Activated naive CD4-positive, alpha-beta T cell treated with anti-CD3 and anti-CD28 coated beads, Interleukin-2, amount 10 ng/mL, durations not matched to agents 7 days and 5 days (primary cell): ENCODE data around the gene ITGAL.
"Not testable (repeated sequence)": the region's sequence is repeated elsewhere in the genome, so short reads cannot be mapped to it uniquely, and the experiment has no call there.

Experiments
- CTCF ChIA-PET: fragments of 350-600 bp; sonication (Branson Sonifier 250); formaldehyde crosslinking; loops from one replicate; lab custom pipeline; 2021; ENCODE audit warnings: antibody characterized with exemption; lab: Charles Lee
- DNase-seq: peaks from one replicate; pipeline ENCODE4 v3.0.0-alpha.2; 2020
- H3K27ac Mint-ChIP-seq: one replicate; pipeline ENCODE4 v1.8.0; 2021; ENCODE audit warnings: mild to moderate bottlenecking, moderate library complexity, mixed read lengths
- H3K27me3 Mint-ChIP-seq: one replicate; pipeline ENCODE4 v1.8.0; 2021; ENCODE audit warnings: mild to moderate bottlenecking, mixed read lengths
- H3K36me3 Mint-ChIP-seq: one replicate; pipeline ENCODE4 v1.8.0; 2021; ENCODE audit warnings: mixed read lengths
- H3K4me1 Mint-ChIP-seq: one replicate; pipeline ENCODE4 v1.8.0; 2021; ENCODE audit warnings: mixed read lengths
- H3K4me3 Mint-ChIP-seq: one replicate; pipeline ENCODE4 v1.8.0; 2021; ENCODE audit warnings: mild to moderate bottlenecking, moderate library complexity, mixed read lengths
- H3K9me3 Mint-ChIP-seq: one replicate; pipeline ENCODE4 v1.8.0; 2021; ENCODE audit warnings: mixed read lengths

ITGAL gene

DNA sequence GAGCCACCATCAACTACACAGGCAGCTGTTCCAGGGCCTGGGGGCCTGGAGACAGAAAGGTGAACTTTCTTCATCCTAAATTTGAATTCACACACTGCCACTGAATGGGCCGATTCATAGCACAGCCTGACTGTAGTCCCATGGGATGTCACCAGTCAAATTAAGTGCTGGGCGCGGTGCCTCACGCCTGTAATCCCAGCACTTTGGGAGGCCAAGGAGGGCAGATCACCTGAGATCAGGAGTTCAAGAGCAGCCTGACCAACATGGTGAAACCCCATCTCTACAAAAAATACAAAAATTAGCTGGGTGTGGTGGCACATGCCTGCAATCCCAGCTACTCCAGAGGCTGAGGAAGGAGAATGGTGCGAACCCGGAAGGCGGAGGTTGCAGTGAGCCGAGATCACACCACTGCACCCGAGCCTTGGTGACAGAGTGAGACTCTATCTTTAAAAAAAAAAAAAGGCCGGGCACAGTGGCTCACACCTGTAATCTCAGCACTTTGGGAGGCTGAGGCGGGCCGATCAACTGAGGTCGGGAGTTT lies 67.5 kb downstream of the ITGAL start:
- H3K36me3 Mint-ChIP-seq = peaks cover 19% of the 10 kb centered on the region
- peaks cover 25% of the 10 kb centered on the region for H3K4me1 Mint-ChIP-seq
- not testable (repeated sequence) for DNase-seq, H3K27ac Mint-ChIP-seq, H3K9me3 Mint-ChIP-seq, H3K27me3 Mint-ChIP-seq, H3K4me3 Mint-ChIP-seq
- CTCF ChIA-PET = interaction anchor here (0.6 to 1.0 kb wide), 4 partner anchors 11 to 217 kb away, joined by 3 read pairs; no protein-coding TSS in a partner anchor

GRCh38 chr16:30540916-30541464 lies 68.4 kb downstream of the ITGAL start:
- H3K9me3 Mint-ChIP-seq, H3K27me3 Mint-ChIP-seq, H3K27ac Mint-ChIP-seq, H3K4me3 Mint-ChIP-seq, DNase-seq: not testable (repeated sequence)
- Mint-ChIP-seq H3K36me3 (peaks cover 18% of the 10 kb centered on the region), H3K4me1 (peaks cover 18% of the 10 kb centered on the region)
- CTCF ChIA-PET = interaction anchor here (1.0 kb wide), 1 partner anchor 58 kb away, joined by 3 read pairs; no protein-coding TSS in a partner anchor

- CTCF ChIA-PET = interaction anchor here (1.0 kb wide), 1 partner anchor 57 kb away, joined by 3 read pairs; no protein-coding TSS in a partner anchor
- Mint-ChIP-seq H3K27me3 (no peaks in the 10 kb centered on the region), H3K36me3 (peaks cover 12% of the 10 kb centered on the region), H3K4me3 (no peak overlapping the region), H3K27ac (no peak overlapping the region), H3K4me1 (peaks cover 11% of the 10 kb centered on the region), H3K9me3 (no peaks in the 10 kb centered on the region)
- DNase-seq = no peak
Observed at GRCh38 chr16:30541502-30542329, 69.2 kb downstream of the ITGAL start.

GRCh38 chr16:30543067-30543466 lies 70.5 kb downstream of the ITGAL start:
- CTCF ChIA-PET = interaction anchor here (2.0 kb wide), 1 partner anchor 8 kb away, joined by 6 read pairs; the partner anchor contains the start of gene ZNF747
- Mint-ChIP-seq H3K27me3 (no peaks in the 10 kb centered on the region), H3K27ac (no peak overlapping the region), H3K4me1 (peaks cover 2% of the 10 kb centered on the region), H3K4me3 (no peak overlapping the region), H3K36me3 (peaks cover under 1% of the 10 kb centered on the region), H3K9me3 (no peaks in the 10 kb centered on the region)
- no peak for DNase-seq

DNA sequence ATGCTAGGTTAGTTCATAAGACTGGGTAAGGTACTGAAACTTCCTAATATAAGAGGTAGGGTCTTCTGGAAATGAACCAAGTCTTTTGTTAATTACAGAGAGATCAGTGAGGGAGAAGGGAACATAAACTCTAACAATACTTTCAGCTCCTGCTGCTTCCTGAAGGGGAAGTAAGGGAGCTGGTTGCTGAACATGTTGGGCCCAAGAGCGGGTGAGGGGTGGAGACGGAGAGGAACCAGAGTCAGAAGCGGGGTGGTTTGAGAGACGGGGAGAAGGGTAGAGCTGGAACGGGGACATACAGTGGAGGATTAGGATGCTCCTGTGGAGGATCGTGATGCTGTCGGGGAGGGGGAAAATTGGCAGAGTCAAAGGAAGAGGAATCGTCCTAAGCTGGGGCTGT lies 73.6 kb downstream of the ITGAL start:
- Mint-ChIP-seq H3K36me3 (no peaks in the 10 kb centered on the region), H3K9me3 (no peaks in the 10 kb centered on the region), H3K27me3 (no peaks in the 10 kb centered on the region), H3K4me1 (peaks cover 20% of the 10 kb centered on the region), H3K4me3 (no peak overlapping the region), H3K27ac (no peak overlapping the region)
- DNase-seq = no peak
- CTCF ChIA-PET = interaction anchor here (1.2 to 1.7 kb wide), 2 partner anchors 10 to 12 kb away, joined by 3 to 5 read pairs; partner anchors contain the start of gene ZNF747

DNA sequence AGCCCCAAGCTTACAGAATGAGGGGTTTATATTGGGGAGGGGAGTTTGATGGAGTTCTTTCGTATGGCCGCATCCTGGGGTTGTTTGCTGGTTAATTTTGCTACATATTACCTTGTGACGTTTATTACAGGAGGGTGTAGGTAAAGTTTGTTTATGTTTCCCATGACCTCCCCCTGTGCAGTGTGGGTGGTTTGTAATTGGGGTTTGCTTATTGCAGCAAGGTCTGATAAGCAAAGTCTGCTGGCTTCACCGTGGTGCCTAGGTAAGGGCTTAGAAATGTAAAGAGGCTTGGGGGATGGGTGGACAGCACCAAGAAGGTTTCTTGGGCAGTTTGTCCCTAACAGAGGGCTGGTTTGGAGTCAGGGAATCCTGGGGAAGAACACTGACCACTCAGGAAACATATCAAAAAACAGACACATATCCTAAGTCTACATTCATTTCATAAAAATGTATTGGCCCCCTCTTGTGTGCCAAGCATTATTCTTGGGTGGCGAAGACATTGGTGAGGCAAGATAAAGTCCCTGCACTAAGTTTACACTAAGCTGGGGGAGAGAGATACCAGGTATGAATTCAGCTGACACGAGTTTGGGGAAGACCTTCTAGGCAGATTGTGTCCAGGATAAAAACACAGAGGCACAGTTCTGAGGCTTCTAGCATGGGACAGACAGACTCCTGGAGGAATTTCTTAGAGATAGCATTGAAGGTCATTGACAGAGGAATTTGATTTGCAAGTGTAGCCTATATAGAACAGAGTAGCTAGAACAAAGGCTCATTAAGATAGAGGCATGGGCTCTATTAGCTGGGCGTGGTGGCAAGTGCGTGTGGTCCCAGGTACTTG lies 76.1 kb downstream of the ITGAL start:
- Mint-ChIP-seq H3K4me1 (peaks cover 45% of the 10 kb centered on the region), H3K4me3 (no peak overlapping the region), H3K9me3 (no peaks in the 10 kb centered on the region), H3K27me3 (no peaks in the 10 kb centered on the region), H3K27ac (peak overlapping the region; percentile 4), H3K36me3 (peaks cover 10% of the 10 kb centered on the region)
- no peak for DNase-seq
- CTCF ChIA-PET = no interaction called here

GRCh38 chr16:30551781-30552180 lies 79.2 kb downstream of the ITGAL start:
- peak overlapping the region; percentile 68 for H3K4me3 Mint-ChIP-seq
- H3K36me3 Mint-ChIP-seq = peaks cover 30% of the 10 kb centered on the region
- DNase-seq = peak; percentile 85
- H3K9me3 Mint-ChIP-seq = no peaks in the 10 kb centered on the region
- H3K27ac Mint-ChIP-seq = peak overlapping the region; percentile 97
- peaks cover 67% of the 10 kb centered on the region for H3K4me1 Mint-ChIP-seq
- no peaks in the 10 kb centered on the region for H3K27me3 Mint-ChIP-seq
- CTCF ChIA-PET = interaction anchor here (0.6 to 4.1 kb wide), 3 partner anchors 16 to 77 kb away, joined by 3 to 28 read pairs (median 4); partner anchors contain the start of genes ZNF747 and ZNF785

DNA sequence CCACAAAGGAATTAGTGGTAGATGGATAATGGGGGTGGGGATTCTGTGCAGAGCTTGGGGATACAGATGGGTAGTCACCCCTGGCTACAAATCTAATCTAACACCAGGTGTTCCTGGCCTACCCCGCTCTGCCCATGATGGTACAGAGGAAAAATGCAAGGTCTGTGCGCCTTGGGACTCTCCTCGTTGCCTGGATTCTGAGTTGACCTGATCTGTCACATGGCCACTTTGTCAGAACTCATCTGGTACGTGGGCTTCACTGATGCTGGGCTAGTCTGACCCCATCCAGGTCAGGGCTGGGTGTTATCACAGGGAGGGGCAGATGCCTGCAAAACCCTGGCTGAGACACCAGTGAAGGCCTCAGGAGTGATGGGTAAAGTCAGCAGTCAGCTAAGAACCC lies 80.4 kb downstream of the ITGAL start:
- Mint-ChIP-seq H3K27ac (peak overlapping the region; percentile 97), H3K4me1 (peaks cover 70% of the 10 kb centered on the region), H3K9me3 (no peaks in the 10 kb centered on the region), H3K4me3 (no peak overlapping the region), H3K27me3 (no peaks in the 10 kb centered on the region), H3K36me3 (peaks cover 34% of the 10 kb centered on the region)
- DNase-seq = no peak
- CTCF ChIA-PET = interaction anchor here (4.1 kb wide), 1 partner anchor 17 kb away, joined by 28 read pairs; the partner anchor contains the start of gene ZNF747

GRCh38 chr16:30553393-30553899 lies 80.9 kb downstream of the ITGAL start:
- no peak for DNase-seq
- no peaks in the 10 kb centered on the region for H3K9me3 Mint-ChIP-seq
- H3K4me1 Mint-ChIP-seq = peaks cover 71% of the 10 kb centered on the region
- peak overlapping the region; percentile 97 for H3K27ac Mint-ChIP-seq
- CTCF ChIA-PET = interaction anchor here (4.1 kb wide), 1 partner anchor 18 kb away, joined by 28 read pairs; the partner anchor contains the start of gene ZNF747
- H3K4me3 Mint-ChIP-seq = no peak overlapping the region
- H3K27me3 Mint-ChIP-seq = no peaks in the 10 kb centered on the region
- peaks cover 34% of the 10 kb centered on the region for H3K36me3 Mint-ChIP-seq

DNA sequence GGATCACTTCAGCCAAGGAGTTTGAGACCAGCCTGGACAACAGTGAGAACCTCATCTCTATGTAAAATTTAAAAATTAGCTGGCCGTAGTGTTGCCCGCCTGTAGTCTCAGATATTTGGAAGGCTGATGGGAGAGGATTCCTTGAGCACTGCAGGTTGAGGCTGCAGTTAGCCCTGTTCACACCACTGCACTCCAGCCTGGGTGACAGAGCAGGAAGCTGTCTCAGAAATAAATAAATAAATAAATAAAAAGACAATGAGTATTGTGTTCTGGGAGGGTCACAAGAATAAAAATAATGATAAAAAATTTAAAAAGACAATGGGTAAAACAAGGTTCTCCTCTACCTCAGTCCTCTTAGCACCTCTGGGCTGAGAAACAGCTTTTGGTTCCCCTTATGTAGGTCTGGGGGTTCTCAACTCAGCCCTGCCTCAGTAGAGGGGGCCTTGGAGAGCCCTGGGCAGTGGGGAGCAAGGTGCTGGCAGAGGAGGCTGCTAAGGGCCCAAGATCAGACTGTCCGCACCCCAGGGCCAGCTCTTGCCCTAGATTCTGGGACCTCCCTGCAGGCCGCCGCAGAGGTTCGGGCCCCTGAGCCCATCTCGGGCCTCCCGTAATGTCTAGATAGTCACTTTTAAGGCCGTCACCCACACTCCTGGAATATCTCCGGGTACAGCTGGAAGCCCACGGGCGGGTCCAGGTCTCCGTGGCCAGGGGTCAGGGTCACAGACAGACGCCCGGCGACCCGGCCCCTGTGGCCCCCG lies 82.2 kb downstream of the ITGAL start:
- Mint-ChIP-seq H3K4me3 (no peak overlapping the region), H3K9me3 (no peaks in the 10 kb centered on the region), H3K4me1 (peaks cover 70% of the 10 kb centered on the region), H3K36me3 (peaks cover 34% of the 10 kb centered on the region), H3K27ac (no peak overlapping the region), H3K27me3 (no peaks in the 10 kb centered on the region)
- no peak for DNase-seq
- CTCF ChIA-PET = interaction anchor here (1.3 to 4.1 kb wide), 2 partner anchors 10 to 19 kb away, joined by 4 to 28 read pairs; partner anchors contain the start of gene ZNF747

- no peaks in the 10 kb centered on the region for H3K27me3 Mint-ChIP-seq
- DNase-seq = no peak
- no peaks in the 10 kb centered on the region for H3K9me3 Mint-ChIP-seq
- peaks cover 34% of the 10 kb centered on the region for H3K36me3 Mint-ChIP-seq
- CTCF ChIA-PET = interaction anchor here (1.3 to 4.1 kb wide), 3 partner anchors 10 to 20 kb away, joined by 4 to 42 read pairs (median 28); partner anchors contain the start of gene ZNF747
- H3K27ac Mint-ChIP-seq = no peak overlapping the region
- H3K4me1 Mint-ChIP-seq = peaks cover 68% of the 10 kb centered on the region
- H3K4me3 Mint-ChIP-seq = peak overlapping the region; percentile 61
Observed at GRCh38 chr16:30555315-30556124, 83.0 kb downstream of the ITGAL start.

DNA sequence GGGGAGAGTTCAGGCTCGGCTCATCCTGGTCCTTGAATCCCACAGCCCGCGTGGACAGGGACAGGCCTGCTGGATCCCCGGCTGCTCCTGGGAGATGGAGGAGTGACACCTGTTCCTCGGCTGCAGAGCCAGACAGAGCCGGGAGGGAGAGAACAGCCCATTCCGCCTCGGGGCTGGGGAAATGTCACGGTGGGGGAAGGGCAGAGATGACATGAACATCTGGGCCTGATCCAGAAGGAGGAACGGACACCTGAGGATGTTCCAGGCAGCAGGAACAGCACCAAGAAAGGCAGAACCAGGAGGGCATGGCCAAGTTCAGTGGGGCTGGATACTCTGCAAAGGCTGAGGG lies 83.6 kb downstream of the ITGAL start:
- Mint-ChIP-seq H3K4me1 (peaks cover 67% of the 10 kb centered on the region), H3K4me3 (peak overlapping the region; percentile 61), H3K27ac (peak overlapping the region; percentile 65), H3K9me3 (no peaks in the 10 kb centered on the region), H3K27me3 (peaks cover 2% of the 10 kb centered on the region), H3K36me3 (peaks cover 34% of the 10 kb centered on the region)
- CTCF ChIA-PET = interaction anchor here (1.6 to 3.7 kb wide), 3 partner anchors 15 to 42 kb away, joined by 5 to 42 read pairs (median 10); partner anchors contain the start of genes ZNF688 and ZNF747
- DNase-seq = no peak
